Natural killer cell (primary cell): Measurements from ENCODE around the gene PLA2G4A. TPM values are rescaled to one million over a fixed set of nuclear protein-coding genes. Genes with fewer than 3 reads are reported as not detected.

Experiments
- ATAC-seq, 3 donors: fragments of 150-1000 bp in 2 of 3; fragments of 200-7000 bp in 1 of 3; cut with Tn5 transposase; 1 replicate in 1 of 3; 2 replicates in 2 of 3; pipeline ENCODE4 v1.10.0; 2021; ENCODE audit warnings: mild to moderate bottlenecking in 2 of 3, moderate library complexity in 2 of 3
- DNase-seq, 2 donors: peaks; one replicate each; pipeline versions ENCODE4 v3.0.0 to v3.0.0-alpha.2; 2013 to 2021; ENCODE audit warnings: mixed read lengths in 1 of 2
- H3K27ac ChIP-seq: one replicate; pipeline ENCODE4 v1.5.1; 2013; ENCODE audit warnings: mild to moderate bottlenecking, low read length
- H3K27me3 ChIP-seq: one replicate; pipeline ENCODE4 v1.6.1; 2013; ENCODE audit warnings: low read length; ENCODE audit not compliant: control insufficient read depth, insufficient read depth
- H3K36me3 ChIP-seq: one replicate; pipeline ENCODE4 v1.6.1; 2013; ENCODE audit warnings: low read length; ENCODE audit not compliant: control insufficient read depth, insufficient read depth
- H3K4me1 ChIP-seq: one replicate; pipeline ENCODE4 v1.6.1; 2013; ENCODE audit warnings: low read length; ENCODE audit not compliant: control insufficient read depth, insufficient read depth
- H3K4me3 ChIP-seq: one replicate; pipeline ENCODE4 v1.5.1; 2013; ENCODE audit warnings: low read length
- H3K9me3 ChIP-seq: one replicate; pipeline ENCODE4 v1.6.1; 2013; ENCODE audit warnings: low read length; ENCODE audit not compliant: control insufficient read depth, insufficient read depth
- H3K27ac Mint-ChIP-seq, 2 donors: one replicate each; pipeline ENCODE4 v1.8.0; 2022; ENCODE audit warnings: mild to moderate bottlenecking in 2 of 2, mixed read lengths in 2 of 2, moderate library complexity in 1 of 2
- H3K27me3 Mint-ChIP-seq, 2 donors: one replicate each; pipeline ENCODE4 v1.8.0; 2022; ENCODE audit warnings: low read depth in 2 of 2, mixed read lengths in 2 of 2
- H3K36me3 Mint-ChIP-seq: one replicate; pipeline ENCODE4 v1.8.0; 2022; ENCODE audit warnings: mixed read lengths
- H3K4me1 Mint-ChIP-seq, 2 donors: one replicate each; pipeline ENCODE4 v1.8.0; 2022; ENCODE audit warnings: mixed read lengths in 2 of 2
- H3K4me3 Mint-ChIP-seq: one replicate; pipeline ENCODE4 v1.8.0; 2022; ENCODE audit warnings: mild to moderate bottlenecking, moderate library complexity, mixed read lengths
- H3K9me3 Mint-ChIP-seq, 2 donors: one replicate each; pipeline ENCODE4 v1.8.0; 2022; ENCODE audit warnings: mixed read lengths in 2 of 2
- WGBS: methylation state at CpG from one replicate; pipeline ENCODE4 v1.1.7; 2013; ENCODE audit warnings: missing lambda C conversion rate; ENCODE audit not compliant: insufficient coverage; 5-methylcytosine and 5-hydroxymethylcytosine counted together
- intact Hi-C: fragments of 100-400 bp; cut with micrococcal nuclease; formaldehyde crosslinking; loops from one replicate; pipeline ENCODE4 v1.14.2; 2022
- total RNA-seq, 4 donors: library from RNA; stranded (reverse); fragments of 120-200 nt in 1 of 4; gene quantifications; one replicate each; pipeline versions ENCODE4 v1.2.3 to v1.2.4, GENCODE V29; 2013 to 2022
- TF ChIP-seq, protein P1 (sequence below): fragments of 200-600 bp; IDR thresholded peaks from one replicate; pipeline ENCODE4 v1.8.0; 2022; ENCODE audit warnings: antibody characterized with exemption

Gene PLA2G4A
- total RNA-seq, 3 donors from 2014 or later (not counting 1 experiment from before 2014, with no cell fraction given) = 0.33 to 1.3 (median 0.45) TPM

DNA sequence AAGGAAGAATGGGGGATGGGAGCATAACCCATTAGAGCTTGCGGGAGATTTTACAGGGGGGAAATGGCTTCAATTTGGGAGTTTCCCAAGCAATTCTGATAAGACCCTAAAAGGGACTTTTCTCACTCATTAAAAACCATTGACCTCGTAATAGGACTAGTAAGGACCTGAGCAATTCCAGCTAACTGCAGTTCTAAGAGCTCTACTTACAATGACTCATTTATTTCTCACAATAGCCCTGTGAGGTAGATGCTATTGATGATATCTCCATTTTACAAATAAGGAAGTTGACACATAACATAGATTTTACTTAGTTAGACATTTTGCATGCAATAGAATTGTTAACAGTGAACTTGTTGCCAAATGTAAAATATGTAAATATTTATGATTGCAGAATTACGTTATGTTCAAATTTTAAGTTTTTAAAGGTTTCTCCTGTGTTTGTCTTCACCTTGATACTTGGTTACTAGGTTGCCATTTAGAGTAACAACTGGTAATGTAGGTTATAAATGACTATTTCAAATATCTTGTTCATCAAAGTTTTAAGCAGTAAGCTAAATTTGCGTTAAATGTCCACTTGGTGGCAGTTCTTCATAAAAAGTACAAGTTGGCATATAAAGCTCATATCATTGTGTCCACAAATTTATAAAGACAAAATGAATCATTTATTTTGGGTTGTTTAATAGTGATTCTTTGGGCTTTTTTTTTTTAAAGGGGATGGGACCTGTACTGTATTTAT is 182.0 kb downstream of the PLA2G4A start:
- no peaks in the 10 kb centered on the region for H3K4me1 ChIP-seq
- DNase-seq (no peak), ATAC-seq (no peak)
- peaks cover 13% of the 10 kb centered on the region for H3K36me3 Mint-ChIP-seq
- intact Hi-C loops = no loop called here
- no peak overlapping the region for H3K4me3 ChIP-seq
- no peak overlapping the region for H3K4me3 Mint-ChIP-seq
- no peak overlapping the region for H3K27ac Mint-ChIP-seq
- H3K4me1 Mint-ChIP-seq = no peaks in the 10 kb centered on the region
- H3K27me3 Mint-ChIP-seq = no peaks in the 10 kb centered on the region
- 84% methylated on average over 3 of the region's 4 CpGs for WGBS
- no peaks in the 10 kb centered on the region for H3K9me3 ChIP-seq
- H3K27ac ChIP-seq = no peak overlapping the region
- H3K27me3 ChIP-seq = no peaks in the 10 kb centered on the region
- TF ChIP-seq, protein P1, sequence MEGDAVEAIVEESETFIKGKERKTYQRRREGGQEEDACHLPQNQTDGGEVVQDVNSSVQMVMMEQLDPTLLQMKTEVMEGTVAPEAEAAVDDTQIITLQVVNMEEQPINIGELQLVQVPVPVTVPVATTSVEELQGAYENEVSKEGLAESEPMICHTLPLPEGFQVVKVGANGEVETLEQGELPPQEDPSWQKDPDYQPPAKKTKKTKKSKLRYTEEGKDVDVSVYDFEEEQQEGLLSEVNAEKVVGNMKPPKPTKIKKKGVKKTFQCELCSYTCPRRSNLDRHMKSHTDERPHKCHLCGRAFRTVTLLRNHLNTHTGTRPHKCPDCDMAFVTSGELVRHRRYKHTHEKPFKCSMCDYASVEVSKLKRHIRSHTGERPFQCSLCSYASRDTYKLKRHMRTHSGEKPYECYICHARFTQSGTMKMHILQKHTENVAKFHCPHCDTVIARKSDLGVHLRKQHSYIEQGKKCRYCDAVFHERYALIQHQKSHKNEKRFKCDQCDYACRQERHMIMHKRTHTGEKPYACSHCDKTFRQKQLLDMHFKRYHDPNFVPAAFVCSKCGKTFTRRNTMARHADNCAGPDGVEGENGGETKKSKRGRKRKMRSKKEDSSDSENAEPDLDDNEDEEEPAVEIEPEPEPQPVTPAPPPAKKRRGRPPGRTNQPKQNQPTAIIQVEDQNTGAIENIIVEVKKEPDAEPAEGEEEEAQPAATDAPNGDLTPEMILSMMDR = no peak
- H3K9me3 Mint-ChIP-seq = peaks cover 3 to 4% of the 10 kb centered on the region in 2 donors
- no peaks in the 10 kb centered on the region for H3K36me3 ChIP-seq

DNA sequence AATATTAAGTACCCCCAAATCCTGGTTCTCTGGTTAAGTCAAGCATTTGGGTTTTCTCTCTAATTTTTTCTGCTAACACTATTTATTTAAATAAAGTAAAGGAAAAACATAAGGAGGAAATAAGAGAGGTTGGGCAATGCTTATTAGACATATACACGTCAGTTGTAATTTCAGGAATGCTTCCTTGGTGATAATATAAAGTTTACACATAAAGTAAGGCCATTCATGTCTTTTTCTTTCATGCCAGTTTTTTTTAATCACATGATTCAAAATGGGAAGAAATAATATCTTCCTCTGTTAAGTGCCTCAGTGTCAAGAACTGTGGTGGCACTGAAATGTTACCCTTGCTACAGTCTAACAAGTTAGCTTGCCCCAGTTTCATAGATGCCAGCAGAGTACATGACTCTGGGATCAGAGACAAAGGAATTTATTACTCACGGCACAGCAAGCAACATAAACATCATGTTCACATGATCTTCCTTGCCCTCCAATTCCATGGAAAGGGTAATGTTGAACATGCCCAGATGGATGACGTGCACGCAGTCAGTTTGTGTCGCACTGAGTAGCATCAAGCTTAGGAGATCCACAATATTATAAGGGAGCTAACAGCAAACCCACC is 184.9 kb downstream of the PLA2G4A start:
- H3K4me1 ChIP-seq = no peaks in the 10 kb centered on the region
- H3K9me3 ChIP-seq = no peaks in the 10 kb centered on the region
- Mint-ChIP-seq H3K9me3 (peaks cover 4 to 6% of the 10 kb centered on the region in 2 donors), H3K4me3 (no peak overlapping the region), H3K27me3 (no peaks in the 10 kb centered on the region), H3K27ac (no peak overlapping the region), H3K4me1 (no peaks in the 10 kb centered on the region), H3K36me3 (peaks cover 2% of the 10 kb centered on the region)
- intact Hi-C loops = no loop called here
- H3K4me3 ChIP-seq = no peak overlapping the region
- no peak for ATAC-seq
- H3K27ac ChIP-seq = no peak overlapping the region
- no peaks in the 10 kb centered on the region for H3K36me3 ChIP-seq
- no peak for DNase-seq
- TF ChIP-seq, protein P1 = no peak
- 97% methylated on average over 4 of the region's 5 CpGs for WGBS
- H3K27me3 ChIP-seq = no peaks in the 10 kb centered on the region

DNA sequence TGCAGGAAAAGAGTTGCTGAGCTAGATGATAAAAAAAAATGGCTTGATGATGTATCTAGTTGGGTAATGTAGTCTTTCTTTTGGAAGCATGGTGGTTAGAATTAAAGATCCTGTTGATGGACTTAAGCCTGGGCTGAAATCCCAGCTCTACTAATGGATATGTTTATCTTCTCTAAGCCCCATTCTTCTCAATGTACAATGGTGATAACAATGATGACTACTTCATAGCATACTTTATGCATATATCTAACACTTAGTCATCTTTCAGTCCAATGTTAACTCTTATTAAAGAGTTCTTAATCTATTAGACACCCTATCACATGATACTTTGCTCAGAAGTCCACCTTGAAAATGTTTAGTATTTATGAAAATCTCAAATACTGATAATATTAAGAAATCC is 189.5 kb downstream of the PLA2G4A start:
- intact Hi-C loops = no loop called here
- H3K27me3 ChIP-seq = no peaks in the 10 kb centered on the region
- no peak overlapping the region for H3K27ac Mint-ChIP-seq

More for the DNA sequence above, 189.5 kb downstream of the PLA2G4A start:
- ATAC-seq (no peak), DNase-seq (no peak)
- no peaks in the 10 kb centered on the region for H3K4me1 ChIP-seq
- no peak overlapping the region for H3K27ac ChIP-seq
- H3K27me3 Mint-ChIP-seq = no peaks in the 10 kb centered on the region
- H3K36me3 ChIP-seq = no peaks in the 10 kb centered on the region
- H3K4me3 Mint-ChIP-seq = no peak overlapping the region
- no peaks in the 10 kb centered on the region for H3K4me1 Mint-ChIP-seq
- peaks cover 3 to 6% of the 10 kb centered on the region in 2 donors for H3K9me3 Mint-ChIP-seq
- H3K36me3 Mint-ChIP-seq = no peaks in the 10 kb centered on the region
- no peaks in the 10 kb centered on the region for H3K9me3 ChIP-seq
- TF ChIP-seq, protein P1 = no peak
- no peak overlapping the region for H3K4me3 ChIP-seq
